ENCODE measurements around the gene EIF4A2. TPM values are rescaled to one million over a fixed set of nuclear protein-coding genes. Genes with fewer than 3 reads are reported as not detected.

EIF4A2 gene
- total RNA-seq, 1 experiment from 2014 or later = 446 TPM

- H3K79me2 ChIP-seq (ENCODE audit: low read depth) = no peaks in the 10 kb centered on the region
- H3K27me3 ChIP-seq (ENCODE audit: insufficient read depth, low read depth) = no peaks in the 10 kb centered on the region
- no peaks in the 10 kb centered on the region for H3F3A ChIP-seq (ENCODE audit: insufficient read depth, low read depth)
- DNase-seq = no peak
- no TSS peak for BruUV-seq (replicated peaks)
- H3K27ac ChIP-seq = no peak overlapping the region
- intact Hi-C loops (cut with micrococcal nuclease; ENCODE audit: unreplicated experiment) = no loop called here
- H3K36me3 ChIP-seq (ENCODE audit: low read depth) = no peaks in the 10 kb centered on the region
- no peak overlapping the region for H3K4me2 ChIP-seq
- POLR2A ChIA-PET (ENCODE audit: unreplicated experiment) = no interaction called here
- no peak overlapping the region for H3K4me3 ChIP-seq
- no peaks in the 10 kb centered on the region for H3K9me2 ChIP-seq (ENCODE audit: insufficient read depth)
- CTCF ChIA-PET = interaction anchor here (0.8 kb wide), 1 partner anchor 197 kb away, joined by 3 read pairs; no protein-coding TSS in a partner anchor
- H4K20me1 ChIP-seq (ENCODE audit: insufficient read depth) = no peaks in the 10 kb centered on the region
- no peak for TF ChIP-seq EZH2 (IDR thresholded peaks at IDR 0.05; ENCODE audit: low read depth)
- H3K9me3 ChIP-seq (ENCODE audit: insufficient read depth, low read depth) = no peaks in the 10 kb centered on the region
- no peak overlapping the region for H2AFZ ChIP-seq
- peaks cover 10% of the 10 kb centered on the region for H3K4me1 ChIP-seq (replicated peaks; ENCODE audit: insufficient read depth)
Measured at GRCh38 chr3:186814100-186814499, 30.7 kb downstream of the EIF4A2 start.

GRCh38 chr3:186815435-186815834, 32.1 kb downstream of the EIF4A2 start:
- ChIA-PET POLR2A (ENCODE audit: unreplicated experiment) (interaction anchor here (0.6 kb wide), 1 partner anchor 258 kb away, joined by 7 read pairs; no protein-coding TSS in a partner anchor), CTCF (interaction anchor here (0.6 kb wide), 1 partner anchor 198 kb away, joined by 3 read pairs; no protein-coding TSS in a partner anchor)
- Histone ChIP-seq H3K36me3 (ENCODE audit: low read depth) (no peaks in the 10 kb centered on the region), H3K4me3 (no peak overlapping the region), H2AFZ (0 out of 2 replicates have a peak overlapping the region, but pooled peaks have one; percentile 11), H4K20me1 (ENCODE audit: insufficient read depth) (no peaks in the 10 kb centered on the region), H3K27ac (no peak overlapping the region), H3K4me1 (replicated peaks; ENCODE audit: insufficient read depth) (peaks cover 10% of the 10 kb centered on the region), H3K79me2 (ENCODE audit: low read depth) (no peaks in the 10 kb centered on the region), H3K9me2 (ENCODE audit: insufficient read depth) (no peaks in the 10 kb centered on the region), H3F3A (ENCODE audit: insufficient read depth, low read depth) (no peaks in the 10 kb centered on the region), H3K4me2 (0 out of 2 replicates have a peak overlapping the region, but pooled peaks have one; percentile 2), H3K27me3 (ENCODE audit: insufficient read depth, low read depth) (no peaks in the 10 kb centered on the region), H3K9me3 (ENCODE audit: insufficient read depth, low read depth) (no peaks in the 10 kb centered on the region)
- TF ChIP-seq EZH2 (IDR thresholded peaks at IDR 0.05; ENCODE audit: low read depth) (no peak), CTCF (conservative IDR thresholded peaks at IDR 0.05) (no peak)
- DNase-seq = peak in 1 of 2 experiments; percentile 70
- intact Hi-C loops (cut with micrococcal nuclease; ENCODE audit: unreplicated experiment) = no loop called here
- no TSS peak for BruUV-seq (replicated peaks)

GRCh38 chr3:186818516-186818915, 35.1 kb downstream of the EIF4A2 start:
- no peak for DNase-seq
- intact Hi-C loops (cut with micrococcal nuclease; ENCODE audit: unreplicated experiment) = no loop called here
- H3K9me3 ChIP-seq (ENCODE audit: insufficient read depth, low read depth) = no peaks in the 10 kb centered on the region
- no peaks in the 10 kb centered on the region for H4K20me1 ChIP-seq (ENCODE audit: insufficient read depth)
- H3F3A ChIP-seq (ENCODE audit: insufficient read depth, low read depth) = peaks cover 10% of the 10 kb centered on the region; the same call in 1 of the 2 replicates
- H3K79me2 ChIP-seq (ENCODE audit: low read depth) = no peaks in the 10 kb centered on the region; the same call in 1 of the 2 replicates
- ChIA-PET POLR2A (ENCODE audit: unreplicated experiment) (no interaction called here), CTCF (interaction anchor here (0.7 to 0.8 kb wide), 3 partner anchors 202 to 278 kb away, joined by 4 to 5 read pairs (median 4); no protein-coding TSS in a partner anchor)
- H3K9me2 ChIP-seq (ENCODE audit: insufficient read depth) = no peaks in the 10 kb centered on the region
- H3K4me2 ChIP-seq = no peak overlapping the region
- H3K4me1 ChIP-seq (replicated peaks; ENCODE audit: insufficient read depth) = peaks cover 10% of the 10 kb centered on the region
- no peak for TF ChIP-seq CTCF (conservative IDR thresholded peaks at IDR 0.05)
- TF ChIP-seq EZH2 (IDR thresholded peaks at IDR 0.05; ENCODE audit: low read depth) = no peak
- H3K36me3 ChIP-seq (ENCODE audit: low read depth) = no peaks in the 10 kb centered on the region
- BruUV-seq (replicated peaks) = no TSS peak
- H3K4me3 ChIP-seq = no peak overlapping the region
- H3K27me3 ChIP-seq (ENCODE audit: insufficient read depth, low read depth) = no peaks in the 10 kb centered on the region
- H2AFZ ChIP-seq = no peak overlapping the region
- H3K27ac ChIP-seq = no peak overlapping the region
